GM19438 (cell line): ENCODE data around the gene NYNRIN.
"Not testable (repeated sequence)": the region's sequence is repeated elsewhere in the genome, so short reads cannot be mapped to it uniquely, and the experiment has no call there.

Experiments
- ATAC-seq: cut with Tn5 transposase; IDR thresholded peaks from one replicate; pipeline ENCODE4 v1.9.1; 2021; ENCODE audit warnings: low read depth; ENCODE audit not compliant: unreplicated experiment

NYNRIN gene

DNA sequence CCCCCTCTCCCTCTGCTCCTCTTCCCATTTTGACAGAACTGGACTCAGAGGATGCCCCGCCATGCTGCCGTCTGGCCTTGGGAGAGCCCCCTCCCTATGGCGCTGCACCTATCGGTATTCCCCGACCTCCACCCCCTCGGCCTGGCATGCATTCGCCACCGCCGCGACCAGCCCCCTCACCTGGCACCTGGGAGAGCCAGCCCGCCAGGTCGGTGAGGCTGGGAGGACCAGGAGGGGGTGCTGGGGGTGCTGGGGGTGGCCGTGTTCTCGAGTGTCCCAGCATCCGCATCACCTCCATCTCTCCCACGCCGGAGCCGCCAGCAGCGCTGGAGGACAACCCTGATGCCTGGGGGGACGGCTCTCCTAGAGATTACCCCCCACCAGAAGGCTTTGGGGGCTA, 29.3 kb upstream of the NYNRIN start:
- no peak for ATAC-seq

DNA sequence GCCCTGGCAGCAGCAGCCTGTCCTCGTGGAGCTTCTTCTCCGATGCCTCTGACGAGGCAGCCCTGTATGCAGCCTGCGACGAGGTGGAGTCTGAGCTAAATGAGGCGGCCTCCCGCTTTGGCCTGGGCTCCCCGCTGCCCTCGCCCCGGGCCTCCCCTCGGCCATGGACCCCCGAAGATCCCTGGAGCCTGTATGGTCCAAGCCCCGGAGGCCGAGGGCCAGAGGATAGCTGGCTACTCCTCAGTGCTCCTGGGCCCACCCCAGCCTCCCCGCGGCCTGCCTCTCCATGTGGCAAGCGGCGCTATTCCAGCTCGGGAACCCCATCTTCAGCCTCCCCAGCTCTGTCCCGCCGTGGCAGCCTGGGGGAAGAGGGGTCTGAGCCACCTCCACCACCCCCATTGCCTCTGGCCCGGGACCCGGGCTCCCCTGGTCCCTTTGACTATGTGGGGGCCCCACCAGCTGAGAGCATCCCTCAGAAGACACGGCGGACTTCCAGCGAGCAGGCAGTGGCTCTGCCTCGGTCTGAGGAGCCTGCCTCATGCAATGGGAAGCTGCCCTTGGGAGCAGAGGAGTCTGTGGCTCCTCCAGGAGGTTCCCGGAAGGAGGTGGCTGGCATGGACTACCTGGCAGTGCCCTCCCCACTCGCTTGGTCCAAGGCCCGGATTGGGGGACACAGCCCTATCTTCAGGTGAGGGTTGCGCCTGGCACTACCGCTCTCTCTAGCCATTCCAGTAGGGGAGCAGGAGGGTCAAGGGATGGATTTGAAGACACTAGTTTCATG, 28.7 kb upstream of the NYNRIN start:
- ATAC-seq: no peak

- ATAC-seq: no peak
Measured at GRCh38 chr14:24370748-24371147, 28.1 kb upstream of the NYNRIN start.

GRCh38 chr14:24371605-24372004, 27.2 kb upstream of the NYNRIN start:
- ATAC-seq: not testable (repeated sequence)

DNA sequence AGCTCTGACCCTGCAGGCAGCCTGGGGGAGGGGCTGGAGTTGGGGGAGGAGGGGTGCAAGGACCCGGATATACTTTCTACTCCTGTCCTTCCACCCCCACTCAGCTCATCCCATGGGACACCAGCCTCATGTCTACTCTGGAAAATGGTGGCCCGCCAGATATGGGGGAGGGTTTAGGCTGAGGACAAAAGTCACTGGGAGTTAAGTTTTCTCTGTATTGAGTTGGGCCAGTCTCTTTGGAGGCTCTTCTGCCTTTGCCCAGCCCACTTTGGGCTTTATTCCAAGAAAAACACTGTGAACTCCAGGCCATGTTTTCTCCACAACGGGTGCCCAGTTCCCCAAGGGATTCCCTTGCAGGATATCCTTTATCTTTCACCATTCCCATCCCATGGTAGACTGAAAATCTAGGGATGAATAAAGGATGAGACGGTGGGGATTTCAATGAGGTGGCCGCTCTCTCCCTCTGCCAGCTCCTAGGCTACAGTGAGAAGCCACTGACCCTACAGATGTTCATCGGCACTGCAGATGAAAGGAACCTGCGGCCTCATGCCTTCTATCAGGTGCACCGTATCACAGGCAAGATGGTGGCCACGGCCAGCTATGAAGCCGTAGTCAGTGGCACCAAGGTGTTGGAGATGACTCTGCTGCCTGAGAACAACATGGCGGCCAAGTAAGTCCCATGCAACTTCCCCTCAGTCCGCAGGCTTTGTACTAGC, 25.9 kb upstream of the NYNRIN start:
- ATAC-seq: no peak

- no peak for ATAC-seq
Measured at GRCh38 chr14:24376448-24377070, 22.2 kb upstream of the NYNRIN start.

DNA sequence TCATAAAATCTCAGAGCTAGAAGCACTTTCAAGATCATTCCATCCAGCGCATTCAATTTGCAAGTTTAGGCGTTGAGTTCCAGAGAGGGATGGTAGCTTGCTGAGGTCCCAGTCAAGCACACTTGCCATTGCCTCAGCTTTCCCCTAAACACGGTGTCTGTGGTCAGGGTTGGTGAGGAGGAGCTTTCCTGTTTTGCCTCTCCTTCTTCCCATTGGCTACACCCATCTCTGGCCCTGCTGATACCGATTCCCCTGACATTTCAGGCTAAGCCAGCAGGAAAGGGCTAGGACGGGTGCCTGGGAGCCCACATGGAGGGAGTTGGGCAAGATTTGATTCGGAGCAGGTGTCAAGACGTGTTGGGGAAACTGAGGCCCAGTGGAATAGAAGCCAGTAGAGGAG, 21.7 kb upstream of the NYNRIN start:
- no peak for ATAC-seq

DNA sequence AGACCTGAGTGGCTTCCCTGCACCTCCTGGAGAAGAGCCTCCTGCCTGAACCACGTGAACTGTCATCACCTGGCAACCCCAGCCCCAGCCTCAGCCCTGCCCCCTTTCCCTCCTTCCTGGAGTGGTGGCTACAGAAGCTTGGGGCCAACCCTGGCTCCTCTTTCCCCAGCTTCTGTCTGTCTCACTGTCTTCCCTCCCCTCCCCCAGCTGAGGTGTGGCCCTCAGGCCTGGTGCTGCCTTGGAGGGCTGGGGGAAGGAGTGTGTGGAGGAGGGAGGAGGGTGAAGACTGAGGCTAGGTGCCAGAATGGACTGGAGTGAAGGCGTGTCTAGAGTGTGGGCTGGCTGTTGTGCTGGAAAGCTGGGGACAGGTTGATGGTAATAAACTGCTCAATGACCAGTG, 21.1 kb upstream of the NYNRIN start:
- ATAC-seq: no peak

GRCh38 chr14:24378327-24378726, 20.5 kb upstream of the NYNRIN start:
- ATAC-seq: no peak

GRCh38 chr14:24378981-24379906, 19.6 kb upstream of the NYNRIN start:
- ATAC-seq: no peak

GRCh38 chr14:24379907-24380730, 18.7 kb upstream of the NYNRIN start:
- no peak for ATAC-seq

GRCh38 chr14:24381363-24382063, 17.3 kb upstream of the NYNRIN start:
- no peak for ATAC-seq

GRCh38 chr14:24382064-24382371, 16.8 kb upstream of the NYNRIN start:
- ATAC-seq: no peak

DNA sequence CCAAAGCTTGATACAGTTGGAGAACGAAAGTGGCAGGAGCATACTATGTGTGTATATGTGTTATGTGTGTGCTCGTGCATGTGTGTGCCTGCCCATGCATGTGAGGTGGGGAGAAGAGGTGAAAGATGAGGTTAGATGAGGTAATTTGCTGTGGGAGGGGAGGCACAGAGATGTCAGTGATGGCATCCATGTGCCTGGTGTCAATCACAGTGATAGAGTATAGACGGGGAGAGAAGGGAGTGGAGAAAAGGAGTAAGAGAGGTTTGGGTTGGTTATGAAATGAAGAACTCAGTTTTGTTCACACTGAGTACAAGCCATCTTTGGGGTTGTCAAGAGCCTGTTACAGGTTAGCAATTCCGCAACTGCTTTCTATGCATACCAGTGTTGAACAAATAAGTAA, 14.6 kb upstream of the NYNRIN start:
- ATAC-seq: no peak

- no peak for ATAC-seq
Measured at GRCh38 chr14:24385524-24385923, 13.3 kb upstream of the NYNRIN start.

DNA sequence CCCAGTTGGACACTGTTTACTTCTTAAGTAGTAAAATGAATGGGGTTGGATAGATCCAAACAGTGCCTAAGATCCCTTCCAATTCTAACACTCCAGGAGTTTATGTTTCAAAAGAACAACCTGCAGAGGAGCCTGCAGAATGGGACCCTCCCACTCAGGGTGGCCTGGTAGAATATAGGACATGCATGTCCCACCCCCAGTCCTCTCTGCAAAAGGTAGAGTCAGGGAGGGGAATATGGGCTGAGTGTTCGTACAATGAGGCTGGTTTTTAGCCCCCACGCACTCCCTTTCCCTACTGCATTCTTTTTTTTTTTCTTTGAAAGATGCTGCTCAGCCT, 11.8 kb upstream of the NYNRIN start:
- no peak for ATAC-seq

GRCh38 chr14:24387579-24387978, 11.2 kb upstream of the NYNRIN start:
- not testable (repeated sequence) for ATAC-seq

DNA sequence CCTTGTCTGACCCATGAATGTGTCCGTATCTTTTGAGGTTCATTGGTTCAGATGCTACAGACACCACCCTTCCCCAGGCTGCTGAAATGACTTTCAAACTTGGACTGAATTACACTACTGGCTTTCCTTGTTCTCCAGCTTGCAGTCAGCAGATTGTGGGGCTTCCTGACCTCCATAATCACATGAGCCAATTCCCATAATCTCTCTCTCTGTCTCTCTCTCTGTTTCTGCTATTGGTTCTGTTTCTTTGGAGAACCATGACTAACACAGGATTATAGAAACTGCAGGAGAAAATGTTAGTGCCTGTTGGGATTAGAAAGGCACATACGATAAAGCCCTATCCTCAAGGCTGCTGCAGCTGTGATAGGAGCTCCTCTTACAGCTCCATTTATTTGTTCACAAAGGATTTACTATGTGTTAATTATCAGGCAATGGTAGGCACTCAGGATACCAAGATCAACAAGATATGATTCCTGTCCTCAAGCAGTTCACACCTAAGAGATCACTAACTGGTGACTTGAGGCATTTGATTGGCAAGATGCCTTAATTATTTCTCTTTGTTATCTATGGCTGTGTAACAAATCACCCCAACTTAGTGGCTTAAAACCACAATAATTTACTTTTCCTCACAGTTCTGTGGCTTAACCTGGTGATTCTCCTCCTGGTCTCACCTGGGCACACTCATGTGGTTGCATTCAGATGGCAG, 10.2 kb upstream of the NYNRIN start:
- no peak for ATAC-seq
